ENCODE data around the gene UBD.

The UBD gene

GRCh38 chr6:29507319-29507718 is 52.2 kb downstream of the UBD start:
- Histone ChIP-seq H3K4me3 (ENCODE audit: low read depth, low read length, poor library complexity, severe bottlenecking) (no peak overlapping the region), H4K20me1 (ENCODE audit: insufficient read depth, low read length) (no peaks in the 10 kb centered on the region), H3K4me2 (ENCODE audit: low read length) (no peak overlapping the region), H3F3A (ENCODE audit: insufficient read depth, low read length) (no peaks in the 10 kb centered on the region), H3K27ac (ENCODE audit: low read depth, low read length, poor library complexity, severe bottlenecking) (no peak overlapping the region), H3K4me1 (ENCODE audit: insufficient read depth, low read length, severe bottlenecking) (no peaks in the 10 kb centered on the region), H3K9me3 (ENCODE audit: low read length) (no peaks in the 10 kb centered on the region), H3K9ac (ENCODE audit: low read length) (no peak overlapping the region), H3K9me2 (ENCODE audit: low read depth, low read length) (no peaks in the 10 kb centered on the region), H3K27me3 (ENCODE audit: insufficient read depth, low read length) (no peaks in the 10 kb centered on the region), H3K36me3 (ENCODE audit: insufficient read depth, low read length) (no peaks in the 10 kb centered on the region), H3K79me2 (ENCODE audit: insufficient read depth, low read length) (no peaks in the 10 kb centered on the region), H2AFZ (ENCODE audit: low read length) (no peak overlapping the region)
- TF ChIP-seq EZH2 (IDR thresholded peaks at IDR 0.05; ENCODE audit: borderline replicate concordance, low read length) (no peak), CTCF (IDR thresholded peaks at IDR 0.05; ENCODE audit: low read length) (no peak)

- Histone ChIP-seq H3K4me2 (ENCODE audit: low read length) (no peak overlapping the region), H3K9ac (ENCODE audit: low read length) (no peak overlapping the region), H3K9me2 (ENCODE audit: low read depth, low read length) (no peaks in the 10 kb centered on the region), H3K4me1 (ENCODE audit: insufficient read depth, low read length, severe bottlenecking) (no peaks in the 10 kb centered on the region), H3F3A (ENCODE audit: insufficient read depth, low read length) (no peaks in the 10 kb centered on the region), H3K36me3 (ENCODE audit: insufficient read depth, low read length) (no peaks in the 10 kb centered on the region), H3K27me3 (ENCODE audit: insufficient read depth, low read length) (no peaks in the 10 kb centered on the region), H3K27ac (ENCODE audit: low read depth, low read length, poor library complexity, severe bottlenecking) (no peak overlapping the region), H3K4me3 (ENCODE audit: low read depth, low read length, poor library complexity, severe bottlenecking) (no peak overlapping the region), H3K79me2 (ENCODE audit: insufficient read depth, low read length) (no peaks in the 10 kb centered on the region), H4K20me1 (ENCODE audit: insufficient read depth, low read length) (no peaks in the 10 kb centered on the region), H3K9me3 (ENCODE audit: low read length) (no peaks in the 10 kb centered on the region), H2AFZ (ENCODE audit: low read length) (no peak overlapping the region)
- TF ChIP-seq EZH2 (IDR thresholded peaks at IDR 0.05; ENCODE audit: borderline replicate concordance, low read length) (no peak), CTCF (IDR thresholded peaks at IDR 0.05; ENCODE audit: low read length) (no peak)
Observed at GRCh38 chr6:29506446-29507067, 53.0 kb downstream of the UBD start.

GRCh38 chr6:29505808-29506207 is 53.7 kb downstream of the UBD start:
- no peak overlapping the region for H3K4me2 ChIP-seq (ENCODE audit: low read length)
- H3K4me1 ChIP-seq (ENCODE audit: insufficient read depth, low read length, severe bottlenecking): no peaks in the 10 kb centered on the region
- H3K27me3 ChIP-seq (ENCODE audit: insufficient read depth, low read length): no peaks in the 10 kb centered on the region
- no peaks in the 10 kb centered on the region for H3K36me3 ChIP-seq (ENCODE audit: insufficient read depth, low read length)
- H3F3A ChIP-seq (ENCODE audit: insufficient read depth, low read length): no peaks in the 10 kb centered on the region
- no peaks in the 10 kb centered on the region for H3K9me2 ChIP-seq (ENCODE audit: low read depth, low read length)
- H3K4me3 ChIP-seq (ENCODE audit: low read depth, low read length, poor library complexity, severe bottlenecking): no peak overlapping the region
- no peak overlapping the region for H2AFZ ChIP-seq (ENCODE audit: low read length)
- no peaks in the 10 kb centered on the region for H3K9me3 ChIP-seq (ENCODE audit: low read length)
- H4K20me1 ChIP-seq (ENCODE audit: insufficient read depth, low read length): no peaks in the 10 kb centered on the region
- H3K9ac ChIP-seq (ENCODE audit: low read length): no peak overlapping the region
- no peaks in the 10 kb centered on the region for H3K79me2 ChIP-seq (ENCODE audit: insufficient read depth, low read length)
- TF ChIP-seq CTCF (IDR thresholded peaks at IDR 0.05; ENCODE audit: low read length): no peak
- no peak for TF ChIP-seq EZH2 (IDR thresholded peaks at IDR 0.05; ENCODE audit: borderline replicate concordance, low read length)
- H3K27ac ChIP-seq (ENCODE audit: low read depth, low read length, poor library complexity, severe bottlenecking): no peak overlapping the region

Data from OCI-LY1 (cell line).